HepG2 (cell line): Measurements from ENCODE around the gene CALY. TPM values are rescaled to one million over a fixed set of nuclear protein-coding genes. Genes with fewer than 3 reads are reported as not detected.

Source experiments
- AGO1 ChIP-seq: fragments of 200-400 bp; formaldehyde crosslinking; IDR thresholded peaks from 2 replicates; pipeline ENCODE4 v1.6.1; 2017; ENCODE audit warnings: mild to moderate bottlenecking, low read depth, low read length, moderate library complexity; ENCODE audit not compliant: poor library complexity, severe bottlenecking
- ATF6 ChIP-seq: sonication (generic); formaldehyde crosslinking; conservative IDR thresholded peaks from 2 replicates; pipeline ENCODE4 v1.4.0; 2020; ENCODE audit warnings: missing genetic modification reagents
- CCDC6 ChIP-seq: sonication (generic); formaldehyde crosslinking; IDR thresholded peaks from 2 replicates; pipeline ENCODE4 v1.8.1; 2022; ENCODE audit warnings: mild to moderate bottlenecking, missing genetic modification reagents, moderate library complexity
- CEBPB ChIP-seq: IDR thresholded peaks from 2 replicates; pipeline ENCODE4 v1.6.1; 2011; ENCODE audit warnings: low read depth, low read length, improper control_type of control experiment, borderline replicate concordance
- DDIT3 ChIP-seq: sonication (generic); formaldehyde crosslinking; IDR thresholded peaks from 2 replicates; pipeline ENCODE4 v1.4.0; 2020; ENCODE audit warnings: mild to moderate bottlenecking, missing genetic modification reagents
- FOXA1 ChIP-seq, 2 experiments: fragments of 450-650 bp in 1 of 2; sonication (generic) in 1 of 2; formaldehyde crosslinking in 1 of 2; IDR thresholded peaks; 2 replicates each; pipeline versions ENCODE4 v1.4.0 to v1.6.1; 2016 to 2020; ENCODE audit warnings: missing genetic modification reagents in 1 of 2
- HCFC1 ChIP-seq: fragments of 150-350 bp; IDR thresholded peaks from 2 replicates; pipeline ENCODE4 v1.6.1; 2014; ENCODE audit warnings: low read depth, low read length
- HOXA5 ChIP-seq: sonication (generic); formaldehyde crosslinking; IDR thresholded peaks from 2 replicates; pipeline ENCODE4 v1.4.0; 2020; ENCODE audit warnings: missing genetic modification reagents
- IRF2 ChIP-seq: IDR thresholded peaks from 2 replicates; pipeline ENCODE4 v1.6.1; 2018; ENCODE audit warnings: missing genetic modification reagents, missing compliant biosample characterization
- PAF1 ChIP-seq: IDR thresholded peaks from 2 replicates; pipeline ENCODE4 v1.6.1; 2016; ENCODE audit warnings: missing genetic modification reagents, missing compliant biosample characterization
- SP4 ChIP-seq: sonication (generic); formaldehyde crosslinking; IDR thresholded peaks from 2 replicates; pipeline ENCODE4 v1.8.1; 2023; ENCODE audit warnings: mild to moderate bottlenecking, missing genetic modification reagents
- TEAD2 ChIP-seq: sonication (generic); formaldehyde crosslinking; IDR thresholded peaks from 2 replicates; pipeline ENCODE4 v1.9.0; 2021; ENCODE audit warnings: missing genetic modification reagents
- THRA ChIP-seq: sonication (generic); formaldehyde crosslinking; IDR thresholded peaks from 2 replicates; pipeline ENCODE4 v1.4.0; 2020; ENCODE audit warnings: missing genetic modification reagents, borderline replicate concordance
- TOPORS ChIP-seq: sonication (generic); formaldehyde crosslinking; IDR thresholded peaks from 2 replicates; pipeline ENCODE4 v1.8.0; 2023; ENCODE audit warnings: mild to moderate bottlenecking, missing genetic modification reagents
- ZBTB38 ChIP-seq: sonication (generic); formaldehyde crosslinking; IDR thresholded peaks from 2 replicates; pipeline ENCODE4 v1.5.1; 2020; ENCODE audit warnings: mild to moderate bottlenecking, missing genetic modification reagents
- ZHX1 ChIP-seq: sonication (generic); formaldehyde crosslinking; IDR thresholded peaks from 2 replicates; pipeline ENCODE4 v1.8.1; 2022; ENCODE audit warnings: low read depth, mild to moderate bottlenecking, missing genetic modification reagents
- ZKSCAN8 ChIP-seq: IDR thresholded peaks from 2 replicates; pipeline ENCODE4 v1.6.1; 2016; ENCODE audit warnings: borderline replicate concordance, missing genetic modification reagents, missing compliant biosample characterization
- ZNF3 ChIP-seq: IDR thresholded peaks from 2 replicates; pipeline ENCODE4 v1.7.0; 2017; ENCODE audit warnings: inconsistent platforms
- ZNF569 ChIP-seq: sonication (generic); formaldehyde crosslinking; IDR thresholded peaks from 2 replicates; pipeline ENCODE4 v1.5.0; 2020; ENCODE audit warnings: mild to moderate bottlenecking, missing genetic modification reagents, moderate library complexity, borderline replicate concordance
- ZNF777 ChIP-seq: sonication (generic); formaldehyde crosslinking; IDR thresholded peaks from 2 replicates; pipeline ENCODE4 v1.4.0; 2020; ENCODE audit warnings: missing genetic modification reagents
- ZNF83 ChIP-seq: sonication (generic); formaldehyde crosslinking; IDR thresholded peaks from 2 replicates; pipeline ENCODE4 v1.4.0; 2020; ENCODE audit warnings: missing genetic modification reagents, mild to moderate bottlenecking, borderline replicate concordance
- polyA plus RNA-seq, 8 experiments: library from polyadenylated mRNA; depleted of rRNA in 3 of 8; stranded (reverse) in 7 of 8; unstranded in 1 of 8; fragments of >200 nt; fragmentation: Illumina TruSeq in 4 of 8; extraction: Trizol in 4 of 8; gene quantifications; 2 replicates each; pipeline versions ENCODE4 v1.2.1 to v1.2.3, GENCODE V29; 2011 to 2016; ENCODE audit warnings: low read depth in 4 of 8, missing spikeins in 1 of 8, mixed read lengths in 1 of 8; ENCODE audit not compliant: insufficient read depth in 1 of 8
- total RNA-seq, 5 experiments: library from RNA; depleted of rRNA; stranded (reverse); fragments of >200 nt; fragmentation: Illumina TruSeq; extraction: Trizol; gene quantifications; 2 replicates each; pipeline ENCODE4 v1.2.3, GENCODE V29; 2016; ENCODE audit warnings: low read depth in 1 of 5
- TF ChIP-seq, protein P1 (sequence below): sonication (generic); formaldehyde crosslinking; conservative IDR thresholded peaks from 2 replicates; pipeline ENCODE4 v1.4.0; 2020; ENCODE audit warnings: missing genetic modification reagents

CALY gene
- total and polyA plus RNA-seq, 2 of the 13 experiments (the other 11 are each of a cell fraction or from before 2014, with no cell fraction given): 0.08 TPM; not detected in 1

DNA sequence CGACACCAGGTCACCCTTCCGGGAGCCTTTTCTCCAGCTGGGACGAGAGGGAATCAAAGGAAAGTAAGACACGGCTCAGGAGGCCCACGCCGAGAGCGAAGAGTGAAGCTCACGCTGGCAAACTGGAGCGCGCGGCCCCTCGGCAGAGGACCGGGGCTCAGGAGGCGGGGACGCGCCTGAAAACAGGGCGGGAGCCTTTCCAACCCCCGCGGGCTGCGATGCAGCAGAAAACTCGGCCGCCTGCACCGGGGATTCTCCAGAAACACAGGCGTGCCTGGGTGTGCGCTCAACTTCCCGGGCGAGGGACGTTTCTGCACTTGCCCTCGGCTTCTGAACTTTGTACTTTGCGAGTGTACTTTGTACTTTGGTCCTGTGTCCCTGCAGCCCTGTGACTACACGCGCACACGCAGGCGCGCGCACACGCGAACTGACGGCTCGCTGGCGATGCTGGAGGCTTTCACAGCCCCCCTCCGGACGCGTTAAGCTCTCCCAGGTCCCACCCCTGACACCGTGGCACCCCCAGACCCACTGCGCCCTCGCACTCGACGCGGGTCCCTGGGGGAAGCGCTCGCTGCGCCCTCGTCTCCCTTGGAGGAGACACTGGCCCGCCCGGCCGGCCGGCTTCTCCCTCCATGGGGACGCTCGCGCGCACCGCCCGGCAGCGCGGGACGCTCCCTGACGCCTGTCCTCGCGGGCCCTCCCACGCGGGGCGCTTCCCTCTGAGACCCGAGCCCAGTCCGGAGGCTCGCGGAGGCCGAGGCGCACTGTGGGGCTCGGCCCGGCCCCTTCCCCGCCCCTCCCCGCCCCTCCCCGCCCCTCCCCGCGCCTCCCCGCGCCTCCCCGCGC is 41.8 kb upstream of the CALY start (continued):
- TF ChIP-seq ZHX1 (CRISPR knock-in tag) (peak; percentile 89), ATF6 (CRISPR knock-in tag) (no peak), TOPORS (no peak; the same call in 1 of the 2 replicates), ZKSCAN8 (peak; percentile 42; the same call in 1 of the 2 replicates), PAF1 (CRISPR knock-in tag) (no peak), AGO1 (no peak), FOXA1 (IDR thresholded peaks at IDR 0.05) (no peak), FOXA1 (CRISPR knock-in tag; IDR thresholded peaks at IDR 0.05) (no peak), CEBPB (no peak), SP4 (CRISPR knock-in tag) (peak; percentile 72; the same call in 1 of the 2 replicates), TEAD2 (CRISPR knock-in tag) (no peak), ZNF777 (peak; percentile 79), ZNF83 (CRISPR knock-in tag) (no peak), HCFC1 (no peak), ZNF569 (no peak), THRA (CRISPR knock-in tag) (peak; percentile 73; the same call in 1 of the 2 replicates), IRF2 (CRISPR knock-in tag) (peak; percentile 26; the same call in 1 of the 2 replicates), HOXA5 (CRISPR knock-in tag) (peak; percentile 47; the same call in 1 of the 2 replicates), CCDC6 (CRISPR knock-in tag) (no peak), ZBTB38 (peak; percentile 46; the same call in 1 of the 2 replicates), ZNF3 (CRISPR knock-in tag) (no peak), DDIT3 (CRISPR knock-in tag) (no peak)
- TF ChIP-seq, protein P1, sequence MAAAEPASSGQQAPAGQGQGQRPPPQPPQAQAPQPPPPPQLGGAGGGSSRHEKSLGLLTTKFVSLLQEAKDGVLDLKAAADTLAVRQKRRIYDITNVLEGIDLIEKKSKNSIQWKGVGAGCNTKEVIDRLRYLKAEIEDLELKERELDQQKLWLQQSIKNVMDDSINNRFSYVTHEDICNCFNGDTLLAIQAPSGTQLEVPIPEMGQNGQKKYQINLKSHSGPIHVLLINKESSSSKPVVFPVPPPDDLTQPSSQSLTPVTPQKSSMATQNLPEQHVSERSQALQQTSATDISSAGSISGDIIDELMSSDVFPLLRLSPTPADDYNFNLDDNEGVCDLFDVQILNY (CRISPR knock-in tag): no peak
